Superior temporal gyrus (tissue), 1 donor: Measurements from ENCODE around the gene NMUR1.
"Not testable (repeated sequence)": the region's sequence is repeated elsewhere in the genome, so short reads cannot be mapped to it uniquely, and the experiment has no call there.

Experiments used
- DNase-seq: peaks from one replicate; pipeline ENCODE4 v3.0.0-alpha.2; 2016; ENCODE audit errors: extremely low spot score

NMUR1 gene, protein sequence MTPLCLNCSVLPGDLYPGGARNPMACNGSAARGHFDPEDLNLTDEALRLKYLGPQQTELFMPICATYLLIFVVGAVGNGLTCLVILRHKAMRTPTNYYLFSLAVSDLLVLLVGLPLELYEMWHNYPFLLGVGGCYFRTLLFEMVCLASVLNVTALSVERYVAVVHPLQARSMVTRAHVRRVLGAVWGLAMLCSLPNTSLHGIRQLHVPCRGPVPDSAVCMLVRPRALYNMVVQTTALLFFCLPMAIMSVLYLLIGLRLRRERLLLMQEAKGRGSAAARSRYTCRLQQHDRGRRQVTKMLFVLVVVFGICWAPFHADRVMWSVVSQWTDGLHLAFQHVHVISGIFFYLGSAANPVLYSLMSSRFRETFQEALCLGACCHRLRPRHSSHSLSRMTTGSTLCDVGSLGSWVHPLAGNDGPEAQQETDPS

GRCh38 chr2:231530099-231531011 is at the start of gene NMUR1:
TSS of gene NMUR1 (minus strand) at chr2:231530445. CDS start at chr2:231530361, 84 bp downstream.
- DNase-seq = no peak

GRCh38 chr2:231579560-231579959 is 49.3 kb upstream of the NMUR1 start:
- DNase-seq = no peak

DNA sequence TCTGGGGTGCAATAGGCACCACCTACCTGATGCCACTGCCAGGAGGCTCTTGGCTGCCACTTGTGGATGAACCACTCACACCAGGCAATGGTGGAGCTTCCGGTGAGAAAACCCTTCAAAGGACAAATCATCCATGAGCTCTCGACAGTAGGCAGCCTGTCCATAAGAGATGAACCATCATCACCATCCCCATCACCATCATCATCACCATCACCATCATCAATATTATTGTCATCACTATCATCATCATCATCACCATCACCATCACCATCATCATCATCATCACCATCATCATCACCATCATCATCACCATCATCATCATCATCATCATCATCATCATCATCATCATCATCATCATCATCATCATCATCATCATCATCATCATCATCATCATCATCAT is 48.4 kb upstream of the NMUR1 start:
- not testable (repeated sequence) for DNase-seq

GRCh38 chr2:231576465-231576864 is 46.2 kb upstream of the NMUR1 start:
- DNase-seq = no peak

DNA sequence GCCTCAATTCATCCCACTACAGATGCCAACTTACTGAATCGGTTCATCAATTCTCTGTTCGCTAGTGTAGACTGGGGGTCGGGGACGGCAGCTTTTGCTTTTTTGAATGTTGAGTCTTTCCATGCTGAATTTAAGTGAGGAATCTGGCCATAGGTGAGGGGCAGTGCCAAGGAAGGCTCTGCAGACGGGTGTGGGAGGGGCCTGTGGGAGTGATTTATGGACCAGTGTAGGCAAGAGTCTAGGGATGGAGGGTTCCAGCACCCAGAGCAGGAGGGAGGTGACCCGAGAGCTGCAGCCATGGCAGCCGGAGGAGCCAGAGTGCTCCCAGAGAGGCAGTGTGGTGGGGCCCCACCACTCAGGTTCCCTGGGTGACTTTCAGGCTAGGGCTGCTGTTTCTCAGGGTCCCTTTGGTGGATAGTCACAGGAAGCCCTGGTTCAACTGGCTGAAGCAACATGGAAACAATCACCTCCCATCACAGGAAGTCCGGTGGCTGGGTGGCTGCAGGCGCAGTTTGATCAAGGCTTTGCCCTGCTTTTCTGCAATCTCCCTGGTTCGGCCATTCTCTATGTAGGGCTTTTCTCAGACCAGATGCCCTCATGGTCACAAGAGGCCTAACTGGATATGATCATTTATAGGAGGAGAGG is 45.5 kb upstream of the NMUR1 start:
- no peak for DNase-seq

GRCh38 chr2:231573698-231574421 is 43.6 kb upstream of the NMUR1 start:
- no peak for DNase-seq

DNA sequence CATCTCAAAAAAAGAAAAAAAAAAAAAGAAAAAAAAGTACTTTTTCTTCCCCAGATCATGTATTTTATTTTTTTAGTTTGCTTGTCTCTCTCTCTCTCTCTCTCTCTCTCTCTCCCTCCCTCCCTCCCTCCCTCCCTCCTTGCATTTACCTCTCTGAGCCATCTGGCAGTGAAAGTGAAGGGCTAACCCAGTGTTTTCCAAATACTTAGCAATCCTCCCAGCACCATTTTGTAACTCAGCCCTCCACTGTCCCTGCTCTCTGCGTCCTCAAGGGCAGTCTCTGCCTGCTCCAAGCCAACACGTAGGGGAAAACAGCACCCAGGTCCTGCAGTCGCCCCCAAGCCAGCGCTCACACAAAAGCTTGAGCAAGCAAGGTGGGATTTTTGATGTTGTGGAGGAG is 42.9 kb upstream of the NMUR1 start:
- DNase-seq = no peak

GRCh38 chr2:231571661-231572191 is 41.5 kb upstream of the NMUR1 start:
- no peak for DNase-seq

DNA sequence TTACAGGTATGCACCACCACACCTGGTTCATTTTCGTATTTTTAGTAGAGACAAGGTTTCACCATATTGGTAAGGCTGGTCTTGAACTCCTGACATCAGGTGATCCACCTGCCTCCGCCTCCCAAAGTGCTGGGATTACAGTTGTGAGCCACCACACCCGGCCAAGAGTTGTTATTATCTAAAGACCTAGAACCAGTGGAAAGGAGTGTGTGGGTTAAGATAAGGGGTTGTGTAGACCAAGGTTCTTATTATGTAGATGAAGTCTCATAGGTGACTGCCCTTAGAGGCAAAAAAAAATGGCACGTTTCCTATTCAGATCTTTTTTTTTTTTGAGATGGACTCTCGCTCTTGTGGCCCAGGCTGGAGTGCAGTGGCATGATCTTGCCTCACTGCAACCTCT is 40.7 kb upstream of the NMUR1 start:
- not testable (repeated sequence) for DNase-seq

DNA sequence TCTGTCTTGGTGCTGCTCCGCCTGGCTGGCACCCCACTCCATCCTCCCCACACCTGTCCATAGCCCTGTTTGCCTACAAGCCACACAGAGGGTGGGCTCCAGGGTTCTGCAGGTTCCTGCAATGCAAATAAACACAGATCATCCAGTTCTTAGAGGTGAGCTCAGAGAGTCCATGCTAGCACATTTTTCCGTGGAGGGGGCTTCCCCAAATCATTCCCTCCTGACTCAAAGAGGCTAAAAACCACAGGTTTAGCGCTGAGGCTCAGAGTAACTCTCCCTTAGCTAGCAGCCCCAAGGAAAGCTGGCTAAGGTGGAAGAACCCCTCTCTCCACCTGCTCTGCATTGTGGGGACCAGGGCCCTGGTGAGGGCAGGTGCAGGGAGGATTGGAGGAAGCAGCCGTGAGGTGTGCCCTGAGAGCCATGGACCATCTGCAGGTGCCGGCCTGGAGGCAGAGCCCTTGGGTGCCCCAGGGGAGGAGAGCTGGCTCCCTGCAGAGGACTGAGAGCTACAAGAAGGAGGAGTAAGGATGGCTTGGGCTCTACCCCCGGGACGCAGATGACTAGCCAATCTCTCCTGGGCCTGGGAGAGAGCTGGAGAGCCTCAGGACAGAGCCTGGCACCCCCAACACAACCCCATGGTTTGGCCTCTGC is 38.7 kb upstream of the NMUR1 start:
- no peak for DNase-seq

DNA sequence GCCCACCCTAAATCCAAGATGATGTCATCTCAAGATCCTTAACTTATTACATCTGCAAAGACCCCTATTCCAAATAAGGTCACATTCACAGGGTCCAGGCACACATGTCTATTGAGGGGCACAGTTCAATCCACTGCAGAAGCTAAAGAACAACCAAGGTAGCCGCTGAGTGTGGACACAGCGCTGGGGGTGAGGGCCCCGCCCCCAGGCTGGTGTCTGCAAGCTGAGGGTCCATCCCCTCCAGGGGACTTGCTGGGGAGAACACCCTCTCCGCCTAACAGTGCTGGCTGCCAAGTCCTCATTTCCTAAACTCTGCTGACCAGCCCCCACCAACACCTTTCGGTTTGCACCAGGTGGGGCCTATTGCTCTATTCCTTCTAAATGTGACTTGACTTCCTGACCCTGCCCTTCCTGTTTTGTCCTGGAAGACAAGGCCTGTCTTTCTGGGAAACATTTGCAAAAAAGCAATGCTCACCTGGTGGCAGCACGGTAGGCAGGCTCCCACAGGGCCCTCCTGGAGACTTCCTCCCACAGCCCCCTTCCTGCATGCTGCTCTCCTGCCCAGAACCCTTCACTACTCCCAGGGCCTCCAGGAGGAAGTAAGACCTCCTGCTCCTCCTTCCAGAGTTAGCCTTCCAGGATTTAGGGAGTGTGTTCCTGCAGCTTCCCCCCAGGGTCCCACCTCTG is 38.0 kb upstream of the NMUR1 start:
- no peak for DNase-seq

DNA sequence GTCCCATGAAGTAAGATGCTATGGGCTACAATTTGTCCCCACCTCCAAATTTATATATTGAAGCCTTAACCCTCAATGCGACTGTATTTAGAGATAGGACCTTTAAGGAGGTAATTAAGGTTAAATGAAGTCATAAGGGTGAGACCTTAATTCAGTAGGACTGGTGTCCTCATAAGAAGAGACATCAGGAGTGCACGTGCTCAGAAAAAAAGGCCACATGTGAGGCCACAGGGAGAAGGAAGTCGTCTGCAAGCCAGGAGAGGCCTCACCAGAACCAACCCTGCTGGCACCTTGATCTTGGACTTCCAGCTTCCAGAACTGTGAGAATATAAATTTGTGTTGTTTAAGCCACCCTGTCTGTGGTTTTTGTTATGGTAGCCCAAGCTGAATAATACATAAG is 36.9 kb upstream of the NMUR1 start:
- no peak for DNase-seq

GRCh38 chr2:231565887-231566594 is 35.8 kb upstream of the NMUR1 start:
- no peak for DNase-seq

DNA sequence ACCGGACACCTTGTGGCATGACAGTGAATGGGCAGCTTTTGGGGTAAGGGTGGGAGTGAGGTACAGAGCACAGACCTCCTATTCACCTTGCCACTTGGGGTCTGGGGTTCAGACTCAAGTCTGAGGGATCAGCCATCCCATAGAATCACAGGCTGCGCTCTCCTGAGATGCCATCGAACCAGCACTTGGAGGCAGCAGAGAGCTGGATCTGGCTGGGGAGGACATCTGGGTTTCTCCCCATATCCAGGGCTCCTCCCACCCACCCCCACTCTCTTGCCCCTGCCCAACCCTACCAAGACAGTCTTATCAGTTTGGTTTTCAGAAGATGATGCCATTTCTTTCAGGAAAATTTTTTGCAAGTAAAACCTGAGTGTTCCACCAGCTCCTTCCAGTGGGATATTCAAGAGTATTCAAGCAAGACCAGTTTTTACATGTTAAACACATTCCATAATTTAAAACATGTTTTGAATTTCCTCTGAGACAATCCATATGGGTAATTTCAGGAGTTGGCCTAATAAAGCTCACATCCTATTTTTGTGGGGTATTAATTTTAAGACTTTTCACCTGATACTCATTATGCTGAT is 33.2 kb upstream of the NMUR1 start:
- DNase-seq = peak; percentile 88

DNA sequence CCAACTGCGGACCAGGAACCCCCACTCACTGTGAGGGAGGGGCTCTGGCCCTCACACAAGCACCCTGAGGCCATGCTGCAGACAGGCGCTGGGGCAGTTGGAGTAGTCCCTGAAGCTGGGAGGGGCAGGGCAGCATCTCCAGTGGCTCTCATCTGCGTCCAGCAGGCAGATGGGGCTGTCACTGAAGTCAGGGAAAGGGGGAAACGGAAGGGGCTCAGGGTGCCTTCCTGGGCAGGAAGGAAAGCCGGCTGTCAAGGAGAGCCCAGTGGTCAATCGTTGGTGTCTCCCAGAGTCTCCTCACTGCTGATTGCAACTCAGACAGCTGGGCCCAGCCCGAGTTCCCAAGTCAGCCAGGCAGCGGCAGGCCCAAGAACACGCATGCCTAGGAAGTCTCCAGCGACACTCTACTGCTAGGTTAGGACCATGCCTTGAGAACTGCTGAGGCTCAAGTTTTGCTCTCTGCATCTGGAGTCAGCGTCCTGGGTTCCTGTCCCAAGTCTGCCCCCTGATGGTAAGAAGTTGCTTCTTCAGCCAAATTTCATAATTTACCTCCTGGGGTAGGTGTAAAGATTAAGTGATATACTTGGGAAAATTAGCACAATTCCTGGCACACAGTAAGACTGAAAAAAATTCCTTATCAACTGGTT is 27.4 kb upstream of the NMUR1 start:
- DNase-seq = peak; percentile 85

GRCh38 chr2:231556981-231557380 is 26.7 kb upstream of the NMUR1 start:
- DNase-seq = no peak

GRCh38 chr2:231556496-231556895 is 26.3 kb upstream of the NMUR1 start:
- DNase-seq = not testable (repeated sequence)

- DNase-seq = no peak
Observed at GRCh38 chr2:231554748-231555545, 24.7 kb upstream of the NMUR1 start.
